PC-3 (cell line): ENCODE measurements around the gene GABRB2. TPM values are rescaled to one million over a fixed set of nuclear protein-coding genes. Genes with fewer than 3 reads are reported as not detected.
"Not testable (repeated sequence)": the region's sequence is repeated elsewhere in the genome, so short reads cannot be mapped to it uniquely, and the experiment has no call there.

Experiments used
- ATAC-seq: fragments of 200-7000 bp; cut with Tn5 transposase; 2 replicates; pipeline ENCODE4 v1.9.1; 2020; ENCODE audit warnings: mild to moderate bottlenecking, moderate library complexity
- BruUV-seq: library from RNA; stranded (reverse); fragments of 400-500 nt; replicated peaks from 2 replicates; lab custom pipeline; 2021; lab: Mats Ljungman, UMichigan
- CTCF ChIA-PET: fragments of 300-600 bp; sonication (Branson Sonifier 250); formaldehyde crosslinking; loops from one replicate; lab custom pipeline; 2022; ENCODE audit warnings: antibody characterized with exemption; lab: Charles Lee
- POLR2A ChIA-PET: fragments of 300-600 bp; sonication (Branson Sonifier 250); formaldehyde crosslinking; loops from one replicate; lab custom pipeline; 2022; ENCODE audit warnings: antibody characterized with exemption; ENCODE audit not compliant: unreplicated experiment; lab: Charles Lee
- DNase-seq: peaks from one replicate; pipeline ENCODE4 v3.0.0-alpha.2; 2015
- H2AFZ ChIP-seq: fragments of 300-600 bp; sonication (generic); 2 replicates; pipeline ENCODE4 v1.6.0; 2016; ENCODE audit warnings: antibody characterized with exemption, low read length
- H3F3A ChIP-seq: fragments of 300-600 bp; sonication (generic); one replicate; pipeline ENCODE4 v1.6.0; 2017; ENCODE audit warnings: antibody characterized with exemption, low read length, control low read depth, mild to moderate bottlenecking; ENCODE audit not compliant: unreplicated experiment
- H3K27ac ChIP-seq: fragments of 300-600 bp; sonication (generic); 2 replicates; pipeline ENCODE4 v1.5.1; 2016; ENCODE audit warnings: mild to moderate bottlenecking, low read length
- H3K27me3 ChIP-seq: fragments of 300-600 bp; sonication (generic); 2 replicates; pipeline ENCODE4 v1.6.1; 2016; ENCODE audit warnings: low read length, mixed read lengths
- H3K36me3 ChIP-seq: fragments of 300-600 bp; sonication (generic); 2 replicates; pipeline ENCODE4 v1.6.1; 2016; ENCODE audit warnings: low read depth, mixed run types, low read length, mixed read lengths
- H3K4me1 ChIP-seq: fragments of 300-600 bp; sonication (generic); 2 replicates; pipeline ENCODE4 v1.5.1; 2016; ENCODE audit warnings: low read length; ENCODE audit not compliant: insufficient read depth
- H3K4me2 ChIP-seq: fragments of 300-600 bp; sonication (generic); 2 replicates; pipeline ENCODE4 v1.6.0; 2016; ENCODE audit warnings: low read length
- H3K4me3 ChIP-seq: fragments of 300-600 bp; sonication (generic); 2 replicates; pipeline ENCODE4 v1.5.1; 2016; ENCODE audit warnings: mild to moderate bottlenecking, low read length, mixed read lengths
- H3K79me2 ChIP-seq: fragments of 300-600 bp; sonication (generic); 2 replicates; pipeline ENCODE4 v1.6.1; 2017; ENCODE audit warnings: low read length, mixed read lengths
- H3K9ac ChIP-seq: fragments of 300-600 bp; sonication (generic); 2 replicates; pipeline ENCODE4 v1.6.0; 2016; ENCODE audit warnings: mild to moderate bottlenecking, low read length
- H3K9me2 ChIP-seq: fragments of 300-600 bp; sonication (generic); replicated peaks from 2 replicates; pipeline ENCODE4 v1.6.1; 2016; ENCODE audit warnings: mixed run types, low read length, mixed read lengths
- H3K9me3 ChIP-seq: fragments of 300-600 bp; sonication (generic); 2 replicates; pipeline ENCODE4 v1.6.1; 2016; ENCODE audit warnings: low read length, mixed read lengths
- H4K20me1 ChIP-seq: fragments of 300-600 bp; sonication (generic); 2 replicates; pipeline ENCODE4 v1.6.1; 2016; ENCODE audit warnings: low read length, mixed read lengths
- CTCF ChIP-seq: fragments of 300-600 bp; sonication (generic); conservative IDR thresholded peaks from 2 replicates; pipeline ENCODE4 v1.5.1; 2017; ENCODE audit warnings: antibody characterized with exemption, low read depth, mild to moderate bottlenecking, low read length
- EZH2 ChIP-seq: fragments of 300-600 bp; sonication (generic); IDR thresholded peaks from one replicate; pipeline ENCODE4 v1.6.1; 2017; ENCODE audit warnings: antibody characterized with exemption, mild to moderate bottlenecking, low read length; ENCODE audit not compliant: unreplicated experiment
- EZH2phosphoT487 ChIP-seq: fragments of 300-600 bp; sonication (generic); IDR thresholded peaks from 2 replicates; pipeline ENCODE4 v1.6.1; 2018; ENCODE audit warnings: mild to moderate bottlenecking, antibody characterized with exemption, low read length, borderline replicate concordance
- intact Hi-C: fragments of 100-400 bp; cut with micrococcal nuclease; formaldehyde crosslinking; loops from 2 replicates; pipeline ENCODE4 v1.9.0; 2023
- total RNA-seq: library from RNA; depleted of rRNA; stranded (reverse); fragments of >200 nt; gene quantifications from 2 replicates; pipeline ENCODE4 v1.2.3, GENCODE V29; 2014

Gene GABRB2
- total RNA-seq, 1 experiment from 2014 or later: not detected

- no peak overlapping the region for H3K9ac ChIP-seq
- H3K27me3 ChIP-seq: no peaks in the 10 kb centered on the region
- no TSS peak for BruUV-seq
- intact Hi-C loops: no loop called here
- no peak overlapping the region for H3K27ac ChIP-seq
- DNase-seq (no peak), ATAC-seq (no peak)
- ChIA-PET POLR2A (no interaction called here), CTCF (no interaction called here)
- no peaks in the 10 kb centered on the region for H3K36me3 ChIP-seq
- no peak overlapping the region for H3K4me3 ChIP-seq
- no peak for TF ChIP-seq EZH2
- no peak for TF ChIP-seq CTCF
- no peak for TF ChIP-seq EZH2phosphoT487
- no peaks in the 10 kb centered on the region for H3K9me2 ChIP-seq
- no peak overlapping the region for H2AFZ ChIP-seq
- H4K20me1 ChIP-seq: no peaks in the 10 kb centered on the region
- no peak overlapping the region for H3K4me2 ChIP-seq
- H3K4me1 ChIP-seq: no peaks in the 10 kb centered on the region
- H3F3A ChIP-seq: no peaks in the 10 kb centered on the region
- 0 out of 2 replicates have a peak, but pooled peaks cover 4% of the 10 kb centered on the region for H3K9me3 ChIP-seq
- no peaks in the 10 kb centered on the region for H3K79me2 ChIP-seq
These were observed 15.8 kb downstream of the GABRB2 start for GRCh38 chr5:161530700-161531099.

DNA sequence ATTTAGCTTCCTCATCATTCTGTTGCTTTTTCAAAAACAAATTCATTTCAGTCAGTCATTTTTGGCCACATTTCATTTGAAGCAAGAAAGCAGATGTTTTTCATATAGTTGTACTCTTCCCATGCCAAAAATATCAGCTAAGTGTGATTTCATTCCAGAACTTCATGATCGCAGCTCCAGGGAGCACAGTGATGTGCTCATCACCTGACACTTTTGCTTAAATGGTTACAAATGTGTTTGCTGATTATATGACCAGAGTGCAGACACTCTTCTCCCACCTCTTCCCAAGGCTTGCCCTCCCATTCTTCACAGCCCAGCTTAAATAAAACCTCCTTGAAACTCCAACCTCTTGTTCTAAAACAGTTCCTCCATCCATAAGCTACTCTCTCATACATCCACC lies 32.6 kb downstream of the GABRB2 start:
- no TSS peak for BruUV-seq
- peaks cover 11% of the 10 kb centered on the region; the same call in 1 of the 2 replicates for H3K9me3 ChIP-seq
- H3K36me3 ChIP-seq: no peaks in the 10 kb centered on the region
- TF ChIP-seq CTCF (no peak), EZH2phosphoT487 (no peak), EZH2 (no peak)
- ATAC-seq: no peak
- H3F3A ChIP-seq: no peaks in the 10 kb centered on the region
- no peaks in the 10 kb centered on the region for H3K9me2 ChIP-seq
- no peak for DNase-seq
- H3K9ac ChIP-seq: no peak overlapping the region
- ChIA-PET CTCF (no interaction called here), POLR2A (no interaction called here)
- intact Hi-C loops: no loop called here
- H3K27ac ChIP-seq: no peak overlapping the region
- H2AFZ ChIP-seq: no peak overlapping the region
- no peaks in the 10 kb centered on the region for H4K20me1 ChIP-seq
- no peak overlapping the region for H3K4me2 ChIP-seq
- H3K4me3 ChIP-seq: no peak overlapping the region
- H3K4me1 ChIP-seq: no peaks in the 10 kb centered on the region
- no peaks in the 10 kb centered on the region for H3K27me3 ChIP-seq
- H3K79me2 ChIP-seq: no peaks in the 10 kb centered on the region

GRCh38 chr5:161507591-161507990 lies 38.9 kb downstream of the GABRB2 start:
- DNase-seq: no peak

DNA sequence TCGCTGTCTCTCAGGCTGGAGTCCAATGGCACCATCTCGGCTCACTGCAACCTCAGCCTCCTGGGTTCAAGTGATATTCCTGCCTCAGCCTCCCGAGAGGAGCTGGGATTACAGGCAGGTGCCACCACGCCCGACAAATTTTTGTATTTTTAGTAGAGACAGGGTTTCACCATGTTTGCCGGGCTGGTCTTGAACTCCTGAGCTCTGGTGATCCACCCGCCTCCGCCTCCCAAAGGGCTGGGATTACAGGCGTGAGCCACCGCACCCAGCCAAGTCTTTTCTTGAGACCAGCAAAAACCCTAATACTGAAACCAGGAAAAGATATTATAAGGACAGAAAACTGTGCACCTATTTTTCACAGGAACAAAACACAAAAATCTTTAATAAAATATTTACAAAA lies 41.4 kb downstream of the GABRB2 start:
- DNase-seq, H3F3A ChIP-seq, H2AFZ ChIP-seq, H3K4me3 ChIP-seq, H3K9me2 ChIP-seq, H3K79me2 ChIP-seq, H3K27me3 ChIP-seq, ATAC-seq, H3K4me1 ChIP-seq, H4K20me1 ChIP-seq, intact Hi-C loops, BruUV-seq, H3K27ac ChIP-seq, H3K4me2 ChIP-seq, POLR2A ChIA-PET, H3K36me3 ChIP-seq, H3K9ac ChIP-seq, CTCF ChIA-PET: not testable (repeated sequence)
- H3K9me3 ChIP-seq: peaks cover 24% of the 10 kb centered on the region

More at GRCh38 chr5:161507591-161507990, 38.9 kb downstream of the GABRB2 start:
- Histone ChIP-seq H4K20me1 (no peaks in the 10 kb centered on the region), H3K4me1 (no peaks in the 10 kb centered on the region), H3K4me2 (no peak overlapping the region), H2AFZ (no peak overlapping the region), H3K27me3 (no peaks in the 10 kb centered on the region), H3K27ac (no peak overlapping the region), H3K36me3 (no peaks in the 10 kb centered on the region), H3K9ac (no peak overlapping the region), H3K4me3 (no peak overlapping the region), H3F3A (no peaks in the 10 kb centered on the region), H3K9me2 (no peaks in the 10 kb centered on the region), H3K79me2 (no peaks in the 10 kb centered on the region), H3K9me3 (peaks cover 24% of the 10 kb centered on the region)
- ChIA-PET CTCF (no interaction called here), POLR2A (no interaction called here)
- intact Hi-C loops: no loop called here
- BruUV-seq: no TSS peak
- ATAC-seq: no peak
- TF ChIP-seq CTCF: no peak
- no peak for TF ChIP-seq EZH2
- TF ChIP-seq EZH2phosphoT487: no peak
